ENCODE results near the gene TBC1D5.
"Not testable (repeated sequence)": the region's sequence is repeated elsewhere in the genome, so short reads cannot be mapped to it uniquely, and the experiment has no call there.

The TBC1D5 gene

GRCh38 chr3:17639257-17639656, 103.2 kb downstream of the TBC1D5 start:
- DNase-seq, result no peak

- DNase-seq, result no peak
These were observed 104.1 kb downstream of the TBC1D5 start for GRCh38 chr3:17638356-17638755.

- not testable (repeated sequence) for DNase-seq
These were observed 106.8 kb downstream of the TBC1D5 start for GRCh38 chr3:17635675-17636074.

GRCh38 chr3:17634964-17635363, 107.5 kb downstream of the TBC1D5 start:
- DNase-seq, result no peak

- no peak for DNase-seq
These were observed 108.2 kb downstream of the TBC1D5 start for GRCh38 chr3:17634201-17634600.

- no peak for DNase-seq
These were observed 109.9 kb downstream of the TBC1D5 start for GRCh38 chr3:17632401-17633100.

- DNase-seq, result no peak
These were observed 110.8 kb downstream of the TBC1D5 start for GRCh38 chr3:17631609-17632008.

- DNase-seq, result no peak
These were observed 113.0 kb downstream of the TBC1D5 start for GRCh38 chr3:17629400-17629799.

- no peak for DNase-seq
These were observed 116.0 kb downstream of the TBC1D5 start for GRCh38 chr3:17626395-17626794.

GRCh38 chr3:17625133-17625532, 117.3 kb downstream of the TBC1D5 start:
- no peak for DNase-seq

GRCh38 chr3:17623464-17623863, 119.0 kb downstream of the TBC1D5 start:
- DNase-seq, result no peak

- no peak for DNase-seq
These were observed 122.5 kb downstream of the TBC1D5 start for GRCh38 chr3:17619968-17620367.

GRCh38 chr3:17613017-17613416, 129.4 kb downstream of the TBC1D5 start:
- DNase-seq, result not testable (repeated sequence)

- DNase-seq, result no peak
These were observed 134.5 kb downstream of the TBC1D5 start for GRCh38 chr3:17607905-17608304.

- DNase-seq, result no peak
These were observed 136.5 kb downstream of the TBC1D5 start for GRCh38 chr3:17605934-17606333.

GRCh38 chr3:17605032-17605431, 137.4 kb downstream of the TBC1D5 start:
- no peak for DNase-seq

GRCh38 chr3:17602126-17602525, 140.3 kb downstream of the TBC1D5 start:
- no peak for DNase-seq

GRCh38 chr3:17592956-17593355, 149.5 kb downstream of the TBC1D5 start:
- no peak for DNase-seq

- DNase-seq, result no peak
These were observed 152.0 kb downstream of the TBC1D5 start for GRCh38 chr3:17590465-17590864.

- DNase-seq, result no peak
These were observed 152.5 kb downstream of the TBC1D5 start for GRCh38 chr3:17589888-17590287.

- no peak for DNase-seq
These were observed 154.0 kb downstream of the TBC1D5 start for GRCh38 chr3:17588422-17588821.

- DNase-seq, result no peak
These were observed 156.8 kb downstream of the TBC1D5 start for GRCh38 chr3:17585394-17586325.

- no peak for DNase-seq
These were observed 158.4 kb downstream of the TBC1D5 start for GRCh38 chr3:17584066-17584465.

- DNase-seq, result no peak
These were observed 158.9 kb downstream of the TBC1D5 start for GRCh38 chr3:17583530-17583929.
